ENCODE measurements around the gene OR6K3.

DNA sequence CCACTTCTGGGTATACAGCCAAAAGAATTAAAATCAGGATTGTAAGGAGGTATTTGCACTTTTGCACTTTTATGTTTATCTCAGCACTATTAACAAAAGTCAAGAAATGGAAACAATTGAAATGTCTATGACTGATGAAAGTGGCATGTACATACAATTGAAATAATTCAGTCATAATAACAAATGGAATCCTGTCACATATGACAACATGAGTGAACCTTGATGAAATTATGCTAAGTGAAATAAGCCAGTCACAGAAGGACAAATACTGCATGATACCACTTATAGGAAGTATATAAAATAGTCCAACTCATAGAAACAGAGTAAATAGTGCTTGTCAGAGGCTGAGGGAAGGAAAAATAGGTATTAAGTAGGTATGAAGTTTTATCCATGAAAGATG is 30.6 kb downstream of the OR6K3 start:
- TF ChIP-seq, protein P1, sequence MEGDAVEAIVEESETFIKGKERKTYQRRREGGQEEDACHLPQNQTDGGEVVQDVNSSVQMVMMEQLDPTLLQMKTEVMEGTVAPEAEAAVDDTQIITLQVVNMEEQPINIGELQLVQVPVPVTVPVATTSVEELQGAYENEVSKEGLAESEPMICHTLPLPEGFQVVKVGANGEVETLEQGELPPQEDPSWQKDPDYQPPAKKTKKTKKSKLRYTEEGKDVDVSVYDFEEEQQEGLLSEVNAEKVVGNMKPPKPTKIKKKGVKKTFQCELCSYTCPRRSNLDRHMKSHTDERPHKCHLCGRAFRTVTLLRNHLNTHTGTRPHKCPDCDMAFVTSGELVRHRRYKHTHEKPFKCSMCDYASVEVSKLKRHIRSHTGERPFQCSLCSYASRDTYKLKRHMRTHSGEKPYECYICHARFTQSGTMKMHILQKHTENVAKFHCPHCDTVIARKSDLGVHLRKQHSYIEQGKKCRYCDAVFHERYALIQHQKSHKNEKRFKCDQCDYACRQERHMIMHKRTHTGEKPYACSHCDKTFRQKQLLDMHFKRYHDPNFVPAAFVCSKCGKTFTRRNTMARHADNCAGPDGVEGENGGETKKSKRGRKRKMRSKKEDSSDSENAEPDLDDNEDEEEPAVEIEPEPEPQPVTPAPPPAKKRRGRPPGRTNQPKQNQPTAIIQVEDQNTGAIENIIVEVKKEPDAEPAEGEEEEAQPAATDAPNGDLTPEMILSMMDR (conservative IDR thresholded peaks at IDR 0.05; ENCODE audit: low read length) = no peak
- TF ChIP-seq EZH2phosphoT487 (IDR thresholded peaks at IDR 0.05; ENCODE audit: borderline replicate concordance) = no peak

Data from Loucy (cell line).